ENCODE data around the gene YDJC.
A peak's percentile ranks its signal among the peaks of the same experiment; 100 is the strongest.

- TF ChIP-seq, protein P1, sequence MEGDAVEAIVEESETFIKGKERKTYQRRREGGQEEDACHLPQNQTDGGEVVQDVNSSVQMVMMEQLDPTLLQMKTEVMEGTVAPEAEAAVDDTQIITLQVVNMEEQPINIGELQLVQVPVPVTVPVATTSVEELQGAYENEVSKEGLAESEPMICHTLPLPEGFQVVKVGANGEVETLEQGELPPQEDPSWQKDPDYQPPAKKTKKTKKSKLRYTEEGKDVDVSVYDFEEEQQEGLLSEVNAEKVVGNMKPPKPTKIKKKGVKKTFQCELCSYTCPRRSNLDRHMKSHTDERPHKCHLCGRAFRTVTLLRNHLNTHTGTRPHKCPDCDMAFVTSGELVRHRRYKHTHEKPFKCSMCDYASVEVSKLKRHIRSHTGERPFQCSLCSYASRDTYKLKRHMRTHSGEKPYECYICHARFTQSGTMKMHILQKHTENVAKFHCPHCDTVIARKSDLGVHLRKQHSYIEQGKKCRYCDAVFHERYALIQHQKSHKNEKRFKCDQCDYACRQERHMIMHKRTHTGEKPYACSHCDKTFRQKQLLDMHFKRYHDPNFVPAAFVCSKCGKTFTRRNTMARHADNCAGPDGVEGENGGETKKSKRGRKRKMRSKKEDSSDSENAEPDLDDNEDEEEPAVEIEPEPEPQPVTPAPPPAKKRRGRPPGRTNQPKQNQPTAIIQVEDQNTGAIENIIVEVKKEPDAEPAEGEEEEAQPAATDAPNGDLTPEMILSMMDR (IDR thresholded peaks at IDR 0.05; ENCODE audit: poor library complexity) = peak; percentile 60
- no peak for TF ChIP-seq EZH2phosphoT487 (IDR thresholded peaks at IDR 0.05; ENCODE audit: low read depth, severe bottlenecking, unreplicated experiment)
- TF ChIP-seq EZH2 (IDR thresholded peaks at IDR 0.05; ENCODE audit: borderline replicate concordance) = no peak
Observed at GRCh38 chr22:21642584-21643448, 13.0 kb upstream of the YDJC start.
